NT2/D1 (cell line): Measurements from ENCODE around the gene ABAT.

Experiments used
- SUZ12 ChIP-seq: IDR thresholded peaks from 2 replicates; pipeline ENCODE4 v1.6.1; 2011; ENCODE audit not compliant: insufficient read length, insufficient read depth; ENCODE audit errors: extremely low read depth
- YY1 ChIP-seq: IDR thresholded peaks from 2 replicates; pipeline ENCODE4 v1.6.1; 2011; ENCODE audit not compliant: insufficient read length, insufficient read depth
- ZNF274 ChIP-seq: IDR thresholded peaks from 2 replicates; pipeline ENCODE4 v1.6.1; 2011; ENCODE audit warnings: mild to moderate bottlenecking, low read depth, low read length

GRCh38 chr16:8761078-8761477 lies 86.7 kb downstream of the ABAT start:
- TF ChIP-seq ZNF274 (no peak), YY1 (no peak), SUZ12 (no peak)
